Fibroblast of skin of back (primary cell): ENCODE results near the gene FCHO2. TPM values are rescaled to one million over a fixed set of nuclear protein-coding genes. Genes with fewer than 3 reads are reported as not detected.
"Not testable (repeated sequence)": the region's sequence is repeated elsewhere in the genome, so short reads cannot be mapped to it uniquely, and the experiment has no call there.

Experiments used
- DNase-seq: peaks from one replicate; pipeline ENCODE4 v3.0.0-alpha.2; 2013
- polyA plus RNA-seq, 2 experiments: library from polyadenylated mRNA; unstranded; fragments of 120-200 nt; gene quantifications; one replicate each; pipeline ENCODE4 v1.2.1, GENCODE V29; 2013; ENCODE audit not compliant: insufficient read length in 2 of 2

Gene FCHO2, protein sequence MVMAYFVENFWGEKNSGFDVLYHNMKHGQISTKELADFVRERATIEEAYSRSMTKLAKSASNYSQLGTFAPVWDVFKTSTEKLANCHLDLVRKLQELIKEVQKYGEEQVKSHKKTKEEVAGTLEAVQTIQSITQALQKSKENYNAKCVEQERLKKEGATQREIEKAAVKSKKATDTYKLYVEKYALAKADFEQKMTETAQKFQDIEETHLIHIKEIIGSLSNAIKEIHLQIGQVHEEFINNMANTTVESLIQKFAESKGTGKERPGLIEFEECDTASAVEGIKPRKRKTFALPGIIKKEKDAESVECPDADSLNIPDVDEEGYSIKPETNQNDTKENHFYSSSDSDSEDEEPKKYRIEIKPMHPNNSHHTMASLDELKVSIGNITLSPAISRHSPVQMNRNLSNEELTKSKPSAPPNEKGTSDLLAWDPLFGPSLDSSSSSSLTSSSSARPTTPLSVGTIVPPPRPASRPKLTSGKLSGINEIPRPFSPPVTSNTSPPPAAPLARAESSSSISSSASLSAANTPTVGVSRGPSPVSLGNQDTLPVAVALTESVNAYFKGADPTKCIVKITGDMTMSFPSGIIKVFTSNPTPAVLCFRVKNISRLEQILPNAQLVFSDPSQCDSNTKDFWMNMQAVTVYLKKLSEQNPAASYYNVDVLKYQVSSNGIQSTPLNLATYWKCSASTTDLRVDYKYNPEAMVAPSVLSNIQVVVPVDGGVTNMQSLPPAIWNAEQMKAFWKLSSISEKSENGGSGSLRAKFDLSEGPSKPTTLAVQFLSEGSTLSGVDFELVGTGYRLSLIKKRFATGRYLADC
- polyA plus RNA-seq (2013, experiment 1 of 2; ENCODE audit: insufficient read length): 14.6 TPM
- 14.8 TPM for polyA plus RNA-seq (2013, experiment 2 of 2; ENCODE audit: insufficient read length)

DNA sequence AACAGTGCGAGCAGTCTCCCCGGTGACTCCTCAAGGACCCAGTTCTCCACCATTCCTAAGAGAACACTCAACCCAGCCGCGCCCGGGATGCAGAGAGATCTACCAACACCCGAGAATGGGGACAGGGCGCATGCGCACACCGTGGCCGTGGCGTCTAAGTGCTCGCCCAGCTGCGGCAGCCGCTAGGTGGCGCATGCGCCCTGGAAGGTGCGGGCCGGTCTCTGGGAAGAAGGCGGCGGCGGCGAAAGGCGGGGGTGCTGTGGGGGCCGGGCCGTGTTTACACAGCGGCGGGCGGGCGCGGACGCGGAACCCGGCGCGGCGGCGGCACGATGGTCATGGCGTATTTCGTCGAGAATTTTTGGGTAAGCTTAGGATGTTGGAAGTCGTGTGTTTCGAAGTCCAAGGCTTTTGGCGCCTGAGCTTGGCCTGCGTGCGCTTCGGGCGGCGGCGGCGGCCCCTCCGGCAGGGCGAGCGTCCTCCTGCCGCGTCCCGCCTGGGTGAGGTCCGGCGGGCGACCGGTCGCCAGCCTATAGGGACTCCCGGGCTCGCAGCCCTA lies at the start of gene FCHO2:
Gene FCHO2, plus strand, starts transcription at position 274 of the 556 bp plus-strand sequence. Its CDS starts 56 bp downstream, at position 330.
- DNase-seq: peak; percentile 98

- DNase-seq: no peak
Observed at GRCh38 chr5:72906806-72907205, 49.0 kb upstream of the FCHO2 start.

DNA sequence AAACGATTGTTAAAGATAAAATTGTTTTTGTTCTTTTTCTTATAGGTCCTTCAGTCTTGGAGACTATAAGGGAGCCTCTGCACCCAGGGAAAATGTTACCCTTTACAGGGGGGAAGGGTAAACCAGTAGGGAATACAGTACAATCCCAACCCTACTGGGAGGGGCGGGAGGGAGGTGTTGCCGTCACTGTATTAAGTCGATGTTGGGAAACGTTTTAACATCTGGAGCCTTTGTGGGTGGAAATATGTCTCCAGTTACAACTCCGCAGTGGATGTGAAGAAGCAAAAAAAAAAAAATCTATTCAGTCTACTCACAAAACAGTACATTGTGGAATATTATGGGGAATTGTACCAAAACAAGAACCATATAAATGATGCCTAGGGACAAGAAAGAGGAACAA lies 47.2 kb upstream of the FCHO2 start:
- DNase-seq: no peak

DNA sequence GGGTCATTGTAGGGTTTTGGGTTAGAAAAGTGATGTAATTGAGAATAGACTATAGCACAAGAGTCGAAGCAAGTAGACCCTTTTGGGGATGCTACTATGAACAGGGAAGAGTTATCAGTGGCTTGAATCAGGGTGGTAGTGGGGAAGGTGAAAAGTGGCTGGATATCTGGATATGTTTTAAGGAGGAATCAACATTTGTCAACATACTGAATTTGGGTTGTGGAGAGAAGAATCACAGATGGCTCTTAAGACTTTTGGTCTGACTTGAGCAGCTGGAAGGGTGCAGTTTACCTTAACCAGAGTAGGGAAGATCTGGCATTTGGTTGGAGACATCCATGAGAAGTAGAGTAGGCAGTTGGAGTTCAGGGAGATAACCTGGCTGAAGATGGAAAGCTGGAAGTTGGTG lies 38.5 kb upstream of the FCHO2 start:
- no peak for DNase-seq

GRCh38 chr5:72920690-72921502 lies 34.9 kb upstream of the FCHO2 start:
- peak; percentile 69 for DNase-seq

DNA sequence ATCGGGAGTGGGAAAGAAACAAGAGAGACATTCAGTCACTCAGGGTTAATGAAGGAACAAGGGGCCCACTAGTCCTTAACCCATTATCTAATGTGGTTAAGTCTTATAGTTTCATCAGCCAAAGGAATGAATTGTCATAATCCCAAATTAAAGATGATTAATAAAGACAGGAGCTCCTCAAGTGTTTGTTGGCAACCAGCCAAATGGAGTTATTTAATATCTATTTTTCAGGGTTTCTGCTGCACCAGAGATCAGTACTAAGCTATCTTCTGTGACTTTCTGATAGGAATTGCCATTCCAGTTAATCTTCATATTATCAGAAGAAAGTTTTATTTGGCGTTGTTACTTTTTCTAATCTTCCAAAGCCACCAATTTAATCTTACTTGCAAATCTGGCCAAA lies 34.0 kb upstream of the FCHO2 start:
- DNase-seq: no peak

DNA sequence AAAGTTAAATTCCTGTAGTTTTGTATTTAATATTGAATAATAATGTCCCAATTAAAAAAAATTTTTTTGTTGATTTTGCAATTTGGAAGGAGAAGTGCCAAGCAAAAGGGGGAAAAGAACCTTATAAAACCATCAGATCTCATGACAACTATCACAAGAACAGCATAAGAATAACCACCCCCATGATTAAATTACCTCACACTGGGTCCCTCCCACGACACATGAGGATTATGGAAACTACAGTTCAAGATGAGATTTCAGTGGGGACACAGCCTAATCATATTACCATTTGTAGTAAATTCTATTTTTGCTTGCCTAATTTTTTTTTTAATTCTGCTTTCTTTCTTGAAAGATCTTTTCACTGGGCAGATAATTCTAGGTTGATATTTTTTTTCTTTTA lies 33.4 kb upstream of the FCHO2 start:
- no peak for DNase-seq

DNA sequence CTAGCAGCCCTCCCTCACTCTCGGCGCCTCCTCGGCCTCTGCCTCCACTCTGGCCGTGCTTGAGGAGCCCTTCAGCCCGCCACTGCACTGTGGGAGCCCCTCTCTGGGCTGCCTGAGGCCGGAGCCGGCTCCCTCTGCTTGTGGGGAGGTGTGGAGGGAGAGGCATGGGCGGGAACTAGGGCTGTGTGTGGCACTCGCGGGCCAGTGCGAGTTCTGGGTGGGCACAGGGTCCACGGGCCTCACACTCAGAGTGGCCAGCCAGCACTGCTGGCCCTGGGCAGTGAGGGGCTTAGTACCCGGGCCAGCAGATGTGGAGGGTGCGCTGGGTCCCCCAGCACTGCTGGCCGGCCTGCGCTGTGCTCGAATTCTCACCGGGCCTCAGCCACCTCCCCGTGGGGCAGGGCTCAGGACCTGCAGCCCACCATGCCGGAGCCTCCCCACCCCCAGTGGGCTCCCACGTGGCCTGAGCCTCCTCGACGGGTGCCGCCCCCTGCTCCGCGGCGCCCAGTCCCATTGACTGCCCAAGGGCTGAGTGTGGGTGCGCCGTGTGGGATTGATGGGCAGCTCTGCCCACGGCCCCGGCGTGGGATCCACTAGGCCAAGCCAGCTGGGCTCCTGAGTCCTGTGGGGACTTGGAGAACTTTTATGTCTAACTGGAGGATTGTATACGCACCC lies 30.4 kb upstream of the FCHO2 start:
- no peak for DNase-seq

- not testable (repeated sequence) for DNase-seq
Observed at GRCh38 chr5:72932686-72933085, 23.2 kb upstream of the FCHO2 start.

- DNase-seq: not testable (repeated sequence)
Observed at GRCh38 chr5:72934953-72935725, 20.7 kb upstream of the FCHO2 start.

DNA sequence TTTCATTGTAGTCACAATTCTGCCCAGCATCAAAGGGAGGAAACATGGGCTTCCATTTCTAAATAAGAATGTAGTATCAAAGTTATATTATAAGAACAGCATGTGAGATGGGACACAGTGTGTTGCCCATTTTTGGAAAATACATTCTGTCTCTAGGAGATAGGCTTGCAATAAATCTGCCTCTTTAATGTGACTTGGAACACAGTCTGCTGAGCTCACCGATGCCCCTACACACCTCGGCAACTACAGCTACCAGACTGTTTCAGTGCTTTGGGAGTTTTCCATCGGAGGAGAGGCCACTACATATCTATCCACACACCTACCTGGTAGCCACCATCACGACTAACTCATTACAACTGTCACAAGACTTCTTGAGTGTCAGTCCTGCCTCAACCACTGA lies 18.9 kb upstream of the FCHO2 start:
- no peak for DNase-seq

DNA sequence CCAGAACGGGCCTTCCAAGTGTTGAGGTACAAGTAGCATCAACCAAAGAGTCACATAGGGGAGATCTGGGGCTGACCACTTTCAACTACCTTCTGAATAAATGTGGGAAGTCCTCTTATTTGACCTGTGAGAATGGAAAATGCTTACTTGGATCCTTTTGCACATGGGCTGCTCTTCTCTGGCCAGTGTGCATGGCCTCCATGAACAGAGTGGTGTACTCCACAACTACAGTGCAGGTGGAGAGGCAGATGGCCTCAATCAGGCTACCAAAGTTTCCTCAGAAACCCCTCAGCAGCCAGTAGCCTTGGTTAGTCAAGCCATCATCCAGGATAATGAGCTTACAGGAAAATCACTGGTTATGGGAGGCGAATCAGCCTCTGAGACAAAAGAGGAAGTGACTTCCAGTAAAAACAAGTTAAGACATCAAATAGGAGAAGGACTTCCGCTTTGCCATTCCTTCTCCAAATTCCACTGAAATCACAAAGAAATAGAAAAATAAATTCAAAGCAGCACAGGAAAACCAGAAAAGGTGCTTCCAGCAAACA lies 18.3 kb upstream of the FCHO2 start:
- no peak for DNase-seq

DNA sequence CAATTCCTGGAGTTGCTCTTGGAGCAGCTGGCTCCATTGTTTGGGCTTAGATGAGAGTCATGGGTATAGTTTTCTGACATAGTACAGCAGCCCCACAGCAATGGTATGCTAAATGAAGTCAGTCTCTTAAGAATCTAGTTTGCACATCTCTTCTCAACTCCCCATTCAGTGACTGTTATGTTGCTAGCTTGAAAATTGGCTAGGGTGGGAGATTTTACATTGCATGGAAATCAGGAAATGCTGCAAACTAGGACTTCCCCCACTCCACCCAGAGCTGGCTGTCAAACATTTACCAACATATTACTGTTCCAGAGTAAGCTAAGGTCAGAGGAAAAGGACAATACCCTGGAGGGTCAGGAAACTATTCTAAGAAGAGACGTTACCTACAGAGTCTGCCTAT lies 17.6 kb upstream of the FCHO2 start:
- no peak for DNase-seq

GRCh38 chr5:72940082-72940481 lies 15.8 kb upstream of the FCHO2 start:
- DNase-seq: no peak

GRCh38 chr5:72943307-72943706 lies 12.5 kb upstream of the FCHO2 start:
- DNase-seq: no peak

GRCh38 chr5:72947498-72947897 lies 8.3 kb upstream of the FCHO2 start:
- no peak for DNase-seq

GRCh38 chr5:72949481-72949880 lies 6.4 kb upstream of the FCHO2 start:
- no peak for DNase-seq

DNA sequence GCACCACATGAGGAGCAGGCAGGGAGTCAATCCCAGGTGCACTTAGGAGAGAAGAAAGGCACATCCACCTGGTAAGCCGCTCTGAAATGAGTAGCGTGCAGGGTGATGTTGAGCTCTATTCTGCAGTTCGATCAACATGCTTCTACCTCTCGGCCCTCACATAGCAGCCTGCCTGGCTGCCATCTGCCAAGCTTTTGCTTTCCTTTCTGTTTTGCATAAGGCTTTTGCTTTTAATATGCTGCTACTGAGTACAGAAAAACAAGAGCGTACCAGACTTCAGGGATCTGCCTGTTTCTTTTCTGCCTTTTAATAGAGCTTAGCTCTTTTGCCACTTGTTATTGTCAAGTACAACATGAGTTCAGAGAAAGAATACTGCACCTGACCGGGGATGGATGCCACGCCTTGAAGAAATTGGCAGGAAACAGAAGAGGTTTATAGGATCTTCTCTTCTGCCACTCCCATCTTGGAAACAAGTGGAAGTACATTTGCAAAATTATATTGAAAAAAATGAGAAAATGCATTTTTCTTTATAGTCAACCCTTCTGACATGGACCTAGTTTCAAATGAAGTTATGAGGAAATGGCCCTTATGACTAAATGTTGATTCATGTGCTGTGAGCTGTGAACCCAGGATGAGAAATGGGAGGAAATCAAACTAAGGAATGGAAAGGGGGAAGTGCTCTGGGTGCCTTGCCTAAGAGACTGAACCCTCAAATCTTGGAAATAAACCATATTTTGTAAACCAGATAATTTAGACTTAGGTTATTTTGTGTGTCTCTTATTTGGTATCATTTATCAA lies 4.0 kb upstream of the FCHO2 start:
- peak; percentile 88 for DNase-seq

- DNase-seq: no peak
Observed at GRCh38 chr5:72954389-72954788, 1.5 kb upstream of the FCHO2 start.
